Esophagus squamous epithelium (tissue), 5 donors: Measurements from ENCODE around the gene BACH2. TPM values are rescaled to one million over a fixed set of nuclear protein-coding genes. Genes with fewer than 3 reads are reported as not detected.

ENCODE experiments used
- DNase-seq: peaks from one replicate; lab custom pipeline; 2025; lab: John Stamatoyannopoulos, UW
- H3K27ac ChIP-seq, 4 donors: fragments of 200-600 bp; sonication (generic); one replicate each; pipeline ENCODE4 v1.5.1; 2016 to 2019; ENCODE audit warnings: mild to moderate bottlenecking in 1 of 4
- H3K27me3 ChIP-seq, 4 donors: fragments of 200-600 bp; sonication (generic); 1 replicate in 3 of 4; 2 replicates in 1 of 4; pipeline versions ENCODE4 v1.5.1 to v1.6.0; 2017 to 2021; ENCODE audit warnings: antibody characterized with exemption in 1 of 4
- H3K36me3 ChIP-seq, 3 donors: fragments of 200-600 bp; sonication (generic); one replicate each; pipeline ENCODE4 v1.5.1; 2016 to 2019
- H3K4me1 ChIP-seq, 3 donors: fragments of 200-600 bp; sonication (generic); one replicate each; pipeline ENCODE4 v1.5.1; 2017 to 2019
- H3K4me3 ChIP-seq, 4 donors: fragments of 200-600 bp; sonication (generic); 1 replicate in 3 of 4; 2 replicates in 1 of 4; pipeline ENCODE4 v1.5.1; 2016 to 2019; ENCODE audit warnings: mild to moderate bottlenecking in 2 of 4, moderate library complexity in 1 of 4
- H3K9me3 ChIP-seq, 3 donors: fragments of 200-600 bp; sonication (generic); one replicate each; pipeline ENCODE4 v1.5.1; 2016 to 2019
- CTCF ChIP-seq, 6 experiments: fragments of 450-650 bp in 4 of 6; fragments of 200-600 bp in 2 of 6; sonication (generic) in 2 of 6; IDR thresholded peaks; one replicate each; pipeline ENCODE4 v1.5.1; 2016 to 2019; ENCODE audit warnings: antibody characterized with exemption in 6 of 6, mild to moderate bottlenecking in 4 of 6, moderate library complexity in 4 of 6
- POLR2A ChIP-seq, 4 donors: fragments of 450-650 bp; IDR thresholded peaks; one replicate each; pipeline ENCODE4 v1.6.1; 2017; ENCODE audit warnings: antibody characterized with exemption in 4 of 4, mild to moderate bottlenecking in 4 of 4, moderate library complexity in 3 of 4
- WGBS, 2 donors: methylation state at CpG; one replicate each; pipeline ENCODE4 v1.1.5; 2018; 5-methylcytosine and 5-hydroxymethylcytosine counted together
- intact Hi-C: fragments of 100-400 bp; cut with DNase I; formaldehyde crosslinking; loops from one replicate; pipeline ENCODE4 v1.15.0; 2022
- total RNA-seq, 4 donors: library from RNA; depleted of rRNA; stranded (reverse); fragments of >200 nt; gene quantifications; one replicate each; pipeline ENCODE4 v1.1.0, GENCODE V29; 2016
- donor health status: DM: yes; HTN: yes; CAD: no.

Gene BACH2
- total RNA-seq, 4 donors from 2014 or later = 0.22 to 6.1 (median 0.66) TPM

- H3K36me3 ChIP-seq = no peaks in the 10 kb centered on the region
- H3K27ac ChIP-seq = no peak overlapping the region
- DNase-seq = no peak
- peaks cover 0 to 8% (median 0%) of the 10 kb centered on the region in 3 donors for H3K4me1 ChIP-seq
- WGBS, 2 donors = 70 to 78% methylated on average over 8 of the region's 8 CpGs
- no peaks in the 10 kb centered on the region for H3K9me3 ChIP-seq
- TF ChIP-seq POLR2A (IDR thresholded peaks at IDR 0.05) (no peak), CTCF (IDR thresholded peaks at IDR 0.05) (no peak)
- intact Hi-C loops = no loop called here
- H3K4me3 ChIP-seq = no peak overlapping the region
- H3K27me3 ChIP-seq = no peaks in the 10 kb centered on the region
Observed at GRCh38 chr6:90197854-90198496, 98.7 kb downstream of the BACH2 start.

DNA sequence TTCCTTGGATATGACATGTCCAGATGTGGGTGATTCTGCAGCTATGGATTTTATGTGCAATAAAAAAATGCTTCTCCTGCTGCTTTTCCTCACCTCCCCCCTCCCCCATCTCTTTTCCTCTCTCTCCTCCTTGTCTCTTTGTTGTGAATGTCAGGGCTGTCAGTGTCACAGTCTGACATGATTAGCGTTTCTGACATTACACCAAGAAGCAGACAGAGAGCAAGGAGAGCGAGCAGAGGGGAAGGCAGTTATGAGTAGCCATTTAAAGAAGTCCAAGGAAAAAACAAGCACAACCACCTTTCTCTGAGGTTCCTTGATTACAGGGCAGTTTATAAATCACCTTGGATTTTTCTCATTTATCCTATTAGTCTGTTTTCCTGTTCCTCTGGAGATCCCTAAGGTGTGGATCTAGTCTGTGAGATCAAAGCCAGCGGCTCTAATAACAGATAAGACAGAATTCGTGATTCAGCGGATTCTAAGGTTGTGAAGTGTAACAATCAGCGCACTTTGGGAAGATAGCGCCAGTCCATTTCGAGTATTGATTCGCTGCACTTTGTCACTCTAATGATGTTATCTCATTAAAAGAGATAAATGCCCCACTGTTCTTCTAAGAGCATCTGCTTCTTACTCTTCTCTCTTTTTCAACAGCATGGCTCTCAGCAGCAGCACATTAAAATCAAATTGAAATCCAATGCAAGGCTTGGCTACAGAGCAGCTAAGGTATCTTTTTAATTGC, 101.4 kb downstream of the BACH2 start:
- Histone ChIP-seq H3K9me3 (no peaks in the 10 kb centered on the region), H3K36me3 (no peaks in the 10 kb centered on the region), H3K4me1 (peaks cover 0 to 8% (median 0%) of the 10 kb centered on the region in 3 donors), H3K4me3 (no peak overlapping the region), H3K27ac (no peak overlapping the region), H3K27me3 (no peaks in the 10 kb centered on the region)
- 91 to 93% methylated on average over 8 to 9 of the region's 9 CpGs for WGBS, 2 donors
- intact Hi-C loops = no loop called here
- DNase-seq = no peak
- no peak for TF ChIP-seq CTCF (IDR thresholded peaks at IDR 0.05)
- no peak for TF ChIP-seq POLR2A (IDR thresholded peaks at IDR 0.05)

GRCh38 chr6:90194371-90194841, 102.2 kb downstream of the BACH2 start:
- no peak overlapping the region for H3K27ac ChIP-seq
- 38 to 52% methylated on average over 4 of the region's 4 CpGs for WGBS, 2 donors
- no peaks in the 10 kb centered on the region for H3K36me3 ChIP-seq
- H3K27me3 ChIP-seq = no peaks in the 10 kb centered on the region
- H3K4me1 ChIP-seq = peaks cover 0 to 8% (median 0%) of the 10 kb centered on the region in 3 donors
- no peaks in the 10 kb centered on the region for H3K9me3 ChIP-seq
- TF ChIP-seq CTCF (IDR thresholded peaks at IDR 0.05) (no peak), POLR2A (IDR thresholded peaks at IDR 0.05) (no peak)
- intact Hi-C loops = no loop called here
- no peak overlapping the region for H3K4me3 ChIP-seq
- no peak for DNase-seq

GRCh38 chr6:90193359-90193758, 103.3 kb downstream of the BACH2 start:
- Histone ChIP-seq H3K9me3 (no peaks in the 10 kb centered on the region), H3K36me3 (no peaks in the 10 kb centered on the region), H3K27ac (no peak overlapping the region), H3K4me1 (peaks cover 0 to 8% (median 0%) of the 10 kb centered on the region in 3 donors), H3K4me3 (no peak overlapping the region), H3K27me3 (no peaks in the 10 kb centered on the region)
- intact Hi-C loops = no loop called here
- WGBS, 2 donors = 92 to 100% methylated on average over 4 of the region's 4 CpGs
- TF ChIP-seq POLR2A (IDR thresholded peaks at IDR 0.05) (no peak), CTCF (IDR thresholded peaks at IDR 0.05) (no peak)
- no peak for DNase-seq

- DNase-seq = no peak
- TF ChIP-seq POLR2A (IDR thresholded peaks at IDR 0.05) (no peak), CTCF (IDR thresholded peaks at IDR 0.05) (no peak)
- Histone ChIP-seq H3K27ac (no peak overlapping the region), H3K36me3 (no peaks in the 10 kb centered on the region), H3K9me3 (no peaks in the 10 kb centered on the region), H3K27me3 (no peaks in the 10 kb centered on the region), H3K4me3 (no peak overlapping the region), H3K4me1 (peaks cover 0 to 10% (median 0%) of the 10 kb centered on the region in 3 donors)
- 88 to 94% methylated on average over 3 of the region's 3 CpGs for WGBS, 2 donors
- intact Hi-C loops = no loop called here
Observed at GRCh38 chr6:90192857-90193256, 103.8 kb downstream of the BACH2 start.
